Measurements from ENCODE around the gene SEMA3E. TPM values are rescaled to one million over a fixed set of nuclear protein-coding genes. Genes with fewer than 3 reads are reported as not detected.

SEMA3E gene
- total RNA-seq, 1 experiment from 2014 or later, result 3.6 TPM

- POLR2A ChIA-PET (ENCODE audit: unreplicated experiment), result no interaction called here
- Histone ChIP-seq H3F3A (ENCODE audit: low read length, unreplicated experiment) (no peaks in the 10 kb centered on the region), H3K27ac (ENCODE audit: low read length) (no peak overlapping the region), H3K9me2 (replicated peaks; ENCODE audit: low read length) (no peaks in the 10 kb centered on the region), H3K36me3 (ENCODE audit: low read depth, low read length) (no peaks in the 10 kb centered on the region), H3K9ac (ENCODE audit: low read length) (no peak overlapping the region), H3K79me2 (ENCODE audit: low read length) (no peaks in the 10 kb centered on the region), H3K4me1 (ENCODE audit: insufficient read depth, low read length) (no peaks in the 10 kb centered on the region), H3K9me3 (ENCODE audit: low read length) (no peaks in the 10 kb centered on the region), H4K20me1 (ENCODE audit: low read length) (no peaks in the 10 kb centered on the region), H3K4me2 (ENCODE audit: low read length) (no peak overlapping the region), H2AFZ (ENCODE audit: low read length) (no peak overlapping the region), H3K27me3 (ENCODE audit: low read length) (no peaks in the 10 kb centered on the region), H3K4me3 (ENCODE audit: low read length) (no peak overlapping the region)
- BruUV-seq (replicated peaks), result no TSS peak
- no peak for TF ChIP-seq CTCF (conservative IDR thresholded peaks at IDR 0.05; ENCODE audit: low read depth, low read length)
- TF ChIP-seq EZH2phosphoT487 (IDR thresholded peaks at IDR 0.05; ENCODE audit: borderline replicate concordance, low read length), result no peak
- TF ChIP-seq EZH2 (IDR thresholded peaks at IDR 0.05; ENCODE audit: low read length, unreplicated experiment), result no peak
- intact Hi-C loops (cut with micrococcal nuclease), result no loop called here
- CTCF ChIA-PET, result no interaction called here
- DNase-seq, result no peak
- ATAC-seq, result no peak
Observed at GRCh38 chr7:83610649-83611304, 38.2 kb downstream of the SEMA3E start.

- no peak for DNase-seq
- no peaks in the 10 kb centered on the region for H3K9me2 ChIP-seq (replicated peaks; ENCODE audit: low read length)
- intact Hi-C loops (cut with micrococcal nuclease), result no loop called here
- no peaks in the 10 kb centered on the region for H4K20me1 ChIP-seq (ENCODE audit: low read length)
- H3K9ac ChIP-seq (ENCODE audit: low read length), result no peak overlapping the region
- no peaks in the 10 kb centered on the region for H3K4me1 ChIP-seq (ENCODE audit: insufficient read depth, low read length)
- no peaks in the 10 kb centered on the region for H3K79me2 ChIP-seq (ENCODE audit: low read length)
- H3K9me3 ChIP-seq (ENCODE audit: low read length), result no peaks in the 10 kb centered on the region
- H2AFZ ChIP-seq (ENCODE audit: low read length), result no peak overlapping the region
- ChIA-PET POLR2A (ENCODE audit: unreplicated experiment) (no interaction called here), CTCF (no interaction called here)
- TF ChIP-seq EZH2phosphoT487 (IDR thresholded peaks at IDR 0.05; ENCODE audit: borderline replicate concordance, low read length) (no peak), CTCF (conservative IDR thresholded peaks at IDR 0.05; ENCODE audit: low read depth, low read length) (no peak), EZH2 (IDR thresholded peaks at IDR 0.05; ENCODE audit: low read length, unreplicated experiment) (no peak)
- no peak for ATAC-seq
- no TSS peak for BruUV-seq (replicated peaks)
- H3F3A ChIP-seq (ENCODE audit: low read length, unreplicated experiment), result no peaks in the 10 kb centered on the region
- no peaks in the 10 kb centered on the region for H3K27me3 ChIP-seq (ENCODE audit: low read length)
- no peak overlapping the region for H3K27ac ChIP-seq (ENCODE audit: low read length)
- no peaks in the 10 kb centered on the region for H3K36me3 ChIP-seq (ENCODE audit: low read depth, low read length)
- no peak overlapping the region for H3K4me3 ChIP-seq (ENCODE audit: low read length)
- H3K4me2 ChIP-seq (ENCODE audit: low read length), result no peak overlapping the region
Observed at GRCh38 chr7:83608716-83609115, 40.2 kb downstream of the SEMA3E start.

- Histone ChIP-seq H3K9ac (ENCODE audit: low read length) (no peak overlapping the region), H3K4me2 (ENCODE audit: low read length) (no peak overlapping the region), H3K9me3 (ENCODE audit: low read length) (no peaks in the 10 kb centered on the region), H3K4me1 (ENCODE audit: insufficient read depth, low read length) (no peaks in the 10 kb centered on the region), H3K27me3 (ENCODE audit: low read length) (no peaks in the 10 kb centered on the region), H2AFZ (ENCODE audit: low read length) (no peak overlapping the region), H3K9me2 (replicated peaks; ENCODE audit: low read length) (no peaks in the 10 kb centered on the region), H4K20me1 (ENCODE audit: low read length) (no peaks in the 10 kb centered on the region), H3F3A (ENCODE audit: low read length, unreplicated experiment) (no peaks in the 10 kb centered on the region), H3K4me3 (ENCODE audit: low read length) (no peak overlapping the region), H3K36me3 (ENCODE audit: low read depth, low read length) (no peaks in the 10 kb centered on the region), H3K27ac (ENCODE audit: low read length) (no peak overlapping the region), H3K79me2 (ENCODE audit: low read length) (no peaks in the 10 kb centered on the region)
- ATAC-seq (no peak), DNase-seq (no peak)
- TF ChIP-seq CTCF (conservative IDR thresholded peaks at IDR 0.05; ENCODE audit: low read depth, low read length) (no peak), EZH2phosphoT487 (IDR thresholded peaks at IDR 0.05; ENCODE audit: borderline replicate concordance, low read length) (no peak), EZH2 (IDR thresholded peaks at IDR 0.05; ENCODE audit: low read length, unreplicated experiment) (no peak)
- ChIA-PET POLR2A (ENCODE audit: unreplicated experiment) (no interaction called here), CTCF (no interaction called here)
- intact Hi-C loops (cut with micrococcal nuclease), result no loop called here
- no TSS peak for BruUV-seq (replicated peaks)
Observed at GRCh38 chr7:83603649-83604048, 45.3 kb downstream of the SEMA3E start.

Measured in PC-3 (cell line).